ENCODE data around the gene NOTCH2.
"Not testable (repeated sequence)": the region's sequence is repeated elsewhere in the genome, so short reads cannot be mapped to it uniquely, and the experiment has no call there.

NOTCH2 gene

DNA sequence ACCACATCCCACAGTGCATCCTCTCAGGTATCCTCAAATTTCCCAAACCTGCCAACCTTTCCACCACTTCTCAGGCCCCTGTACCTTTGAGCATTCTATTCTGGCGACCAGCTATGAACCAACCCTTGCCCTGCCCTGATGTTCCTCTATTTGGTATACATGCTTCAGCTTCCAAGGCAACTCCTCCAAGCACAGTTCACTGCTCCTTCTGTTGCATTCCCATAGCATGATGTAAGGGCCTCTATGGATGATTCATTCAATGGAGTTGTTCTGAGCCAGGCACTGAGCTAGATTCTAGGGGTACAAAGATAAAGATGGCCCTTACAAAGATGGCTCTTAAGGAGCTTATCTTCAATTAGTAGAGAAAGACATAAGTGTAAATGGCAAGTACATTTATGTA lies 21.4 kb upstream of the NOTCH2 start:
- not testable (repeated sequence) for DNase-seq (ENCODE audit: low read depth, low spot score)

DNA sequence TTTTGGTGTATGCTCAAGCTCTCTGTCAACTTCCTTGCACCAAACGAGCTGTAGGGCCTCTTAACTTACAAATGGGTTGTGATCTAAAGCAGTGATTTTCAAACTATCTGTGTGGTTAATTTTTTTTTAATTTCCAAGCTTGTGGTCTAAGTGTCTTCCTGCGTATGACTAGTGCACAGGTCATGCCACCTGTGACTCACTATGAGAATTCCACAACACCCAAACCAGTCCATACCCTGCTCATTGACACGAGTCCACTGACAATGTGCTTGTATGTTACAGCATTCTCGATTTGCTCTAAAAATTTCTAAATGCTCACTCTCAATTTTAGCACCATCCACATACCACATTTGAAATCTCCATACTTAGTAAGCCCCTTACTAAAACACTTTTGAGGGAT lies 18.5 kb upstream of the NOTCH2 start:
- peak; percentile 8 for DNase-seq (ENCODE audit: low read depth, low spot score)
- not testable (repeated sequence) for H3K4me3 ChIP-seq (ENCODE audit: low read length)

More for the DNA sequence above, 21.4 kb upstream of the NOTCH2 start:
- not testable (repeated sequence) for H3K4me3 ChIP-seq (ENCODE audit: low read length)

DNA sequence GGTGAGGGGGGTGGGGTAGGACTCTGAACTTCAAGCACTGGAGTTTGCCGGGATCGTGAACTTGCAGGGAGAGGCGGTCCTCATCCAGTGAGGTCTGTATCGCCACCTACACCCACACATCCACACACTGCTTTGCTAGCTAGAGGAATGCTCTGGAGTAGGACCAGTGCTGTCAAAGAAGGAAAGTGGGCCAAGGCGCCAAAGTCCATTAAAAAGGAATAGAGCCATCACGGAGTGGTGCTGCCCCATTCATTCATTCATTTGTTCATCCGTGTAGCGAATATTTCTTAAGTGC lies 405 bp upstream of the NOTCH2 start:
- not testable (repeated sequence) for DNase-seq (ENCODE audit: low read depth, low spot score)

GRCh38 chr1:120068683-120069066 lies 787 bp downstream of the NOTCH2 start:
- not testable (repeated sequence) for DNase-seq (ENCODE audit: low read depth, low spot score)
- H3K4me3 ChIP-seq (ENCODE audit: low read length), result peak overlapping the region; percentile 44

More for the DNA sequence above, 405 bp upstream of the NOTCH2 start:
- H3K4me3 ChIP-seq (ENCODE audit: low read length), result not testable (repeated sequence)

- DNase-seq (ENCODE audit: low read depth, low spot score); H3K4me3 ChIP-seq (ENCODE audit: low read length): not testable (repeated sequence)
Observed at GRCh38 chr1:120048208-120048607, 21.3 kb downstream of the NOTCH2 start.

- DNase-seq (ENCODE audit: low read depth, low spot score); H3K4me3 ChIP-seq (ENCODE audit: low read length): not testable (repeated sequence)
Observed at GRCh38 chr1:120041771-120042170, 27.7 kb downstream of the NOTCH2 start.

- not testable (repeated sequence) for DNase-seq (ENCODE audit: low read depth, low spot score); H3K4me3 ChIP-seq (ENCODE audit: low read length)
Observed at GRCh38 chr1:120032253-120032652, 37.2 kb downstream of the NOTCH2 start.

GRCh38 chr1:120023791-120024190 lies 45.7 kb downstream of the NOTCH2 start:
- DNase-seq (ENCODE audit: low read depth, low spot score); H3K4me3 ChIP-seq (ENCODE audit: low read length): not testable (repeated sequence)

- not testable (repeated sequence) for DNase-seq (ENCODE audit: low read depth, low spot score); H3K4me3 ChIP-seq (ENCODE audit: low read length)
Observed at GRCh38 chr1:120014978-120015377, 54.5 kb downstream of the NOTCH2 start.

DNA sequence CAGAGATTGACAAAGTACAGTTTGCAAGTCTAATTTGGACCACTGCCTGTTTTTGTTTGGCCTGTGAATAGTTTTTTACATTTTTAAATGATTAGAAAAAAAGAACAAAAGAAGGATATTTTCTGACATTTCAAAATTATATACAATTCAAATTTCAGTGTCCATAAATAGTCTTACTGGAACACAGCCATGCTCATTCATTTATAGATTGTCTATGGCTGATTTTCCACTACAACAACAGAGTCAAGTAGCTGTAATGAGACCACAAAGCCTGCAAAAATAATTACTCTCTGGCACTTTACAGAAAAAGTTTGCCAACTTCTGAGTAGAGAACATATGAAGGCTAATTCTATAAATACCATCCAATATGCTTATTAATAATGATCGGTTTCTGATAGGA lies 61.1 kb downstream of the NOTCH2 start:
- H3K4me3 ChIP-seq (ENCODE audit: low read length); DNase-seq (ENCODE audit: low read depth, low spot score): not testable (repeated sequence)

GRCh38 chr1:120007850-120008249 lies 61.6 kb downstream of the NOTCH2 start:
- DNase-seq (ENCODE audit: low read depth, low spot score); H3K4me3 ChIP-seq (ENCODE audit: low read length): not testable (repeated sequence)

GRCh38 chr1:120001035-120001434 lies 68.4 kb downstream of the NOTCH2 start:
- not testable (repeated sequence) for H3K4me3 ChIP-seq (ENCODE audit: low read length); DNase-seq (ENCODE audit: low read depth, low spot score)

- not testable (repeated sequence) for DNase-seq (ENCODE audit: low read depth, low spot score); H3K4me3 ChIP-seq (ENCODE audit: low read length)
Observed at GRCh38 chr1:119996731-119997312, 72.6 kb downstream of the NOTCH2 start.

DNA sequence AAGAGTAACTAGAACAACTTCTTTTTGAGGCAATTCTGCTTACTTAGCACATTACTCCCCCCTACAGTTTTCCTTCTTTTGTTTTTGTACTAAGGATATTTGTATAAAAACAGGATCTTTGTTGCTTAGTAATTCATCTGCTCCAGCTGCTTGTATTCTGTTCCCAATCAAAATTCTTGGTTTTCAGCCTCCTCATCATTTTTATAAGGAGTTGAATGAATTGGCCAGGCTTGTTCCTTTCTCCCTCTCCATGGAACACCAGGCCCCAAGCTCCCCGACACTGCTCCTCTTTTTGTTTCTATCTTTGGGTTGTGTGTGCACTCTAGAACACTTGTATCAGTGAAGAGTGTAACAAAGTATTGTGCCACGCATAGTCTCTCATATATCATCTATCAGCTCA lies 73.5 kb downstream of the NOTCH2 start:
- H3K4me3 ChIP-seq (ENCODE audit: low read length); DNase-seq (ENCODE audit: low read depth, low spot score): not testable (repeated sequence)

- no peak for DNase-seq (ENCODE audit: low read depth, low spot score)
- H3K4me3 ChIP-seq (ENCODE audit: low read length), result no peak overlapping the region
Observed at GRCh38 chr1:119988306-119989062, 81.0 kb downstream of the NOTCH2 start.

GRCh38 chr1:119987686-119988085 lies 81.8 kb downstream of the NOTCH2 start:
- H3K4me3 ChIP-seq (ENCODE audit: low read length), result no peak overlapping the region
- peak; percentile 40 for DNase-seq (ENCODE audit: low read depth, low spot score)

- no peak for DNase-seq (ENCODE audit: low read depth, low spot score)
- H3K4me3 ChIP-seq (ENCODE audit: low read length), result no peak overlapping the region
Observed at GRCh38 chr1:119987112-119987511, 82.3 kb downstream of the NOTCH2 start.

DNA sequence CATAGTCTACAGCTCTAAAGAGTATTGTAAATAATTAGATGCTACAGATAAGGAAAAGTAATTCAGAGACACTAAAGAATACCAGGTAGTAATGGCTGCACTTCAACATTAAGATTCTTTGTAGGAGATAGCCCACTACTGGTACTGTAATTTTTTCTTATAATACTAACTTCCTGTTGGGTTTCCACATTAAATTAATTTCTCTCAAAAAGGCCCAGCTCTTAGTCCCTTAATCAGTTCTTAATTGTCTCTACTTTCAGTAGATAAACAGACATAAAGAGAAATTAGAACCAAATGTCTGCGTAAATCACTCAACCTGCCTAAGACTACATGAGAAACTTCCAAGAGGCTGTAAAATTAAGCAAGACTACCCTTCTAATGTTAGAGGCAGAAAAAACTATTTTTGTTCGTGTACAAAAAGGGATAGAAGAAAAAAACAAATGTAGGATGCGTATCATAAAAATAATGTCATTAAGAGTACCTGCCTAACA lies 83.4 kb downstream of the NOTCH2 start:
- no peak overlapping the region for H3K4me3 ChIP-seq (ENCODE audit: low read length)
- no peak for DNase-seq (ENCODE audit: low read depth, low spot score)

- no peak overlapping the region for H3K4me3 ChIP-seq (ENCODE audit: low read length)
- no peak for DNase-seq (ENCODE audit: low read depth, low spot score)
Observed at GRCh38 chr1:119984771-119985170, 84.7 kb downstream of the NOTCH2 start.

GRCh38 chr1:119981986-119982815 lies 87.3 kb downstream of the NOTCH2 start:
- DNase-seq (ENCODE audit: low read depth, low spot score), result no peak
- no peak overlapping the region for H3K4me3 ChIP-seq (ENCODE audit: low read length)

Measured in Jurkat, Clone E6-1 (cell line).